Neuronal stem cell (in vitro differentiated cells): Measurements from ENCODE around the gene CHGA. TPM values are rescaled to one million over a fixed set of nuclear protein-coding genes. Genes with fewer than 3 reads are reported as not detected.

ENCODE experiments used
- DNase-seq: peaks from one replicate; pipeline ENCODE4 v3.0.0-alpha.2; 2013; ENCODE audit warnings: low spot score
- H2AFZ ChIP-seq: one replicate; pipeline ENCODE4 v1.6.1; 2013; ENCODE audit warnings: mild to moderate bottlenecking, low read length, inconsistent platforms
- H2AK5ac ChIP-seq: 2 replicates; pipeline ENCODE4 v1.6.1; 2013; ENCODE audit warnings: low read depth, mild to moderate bottlenecking, inconsistent platforms, low read length, moderate library complexity, mixed read lengths
- H2BK120ac ChIP-seq: 2 replicates; pipeline ENCODE4 v1.6.1; 2013; ENCODE audit warnings: low read depth, mild to moderate bottlenecking, inconsistent platforms, low read length, moderate library complexity, mixed read lengths
- H2BK12ac ChIP-seq: one replicate; pipeline ENCODE4 v1.6.1; 2013; ENCODE audit warnings: low read length, inconsistent platforms
- H2BK15ac ChIP-seq: 2 replicates; pipeline ENCODE4 v1.6.1; 2013; ENCODE audit warnings: mild to moderate bottlenecking, low read length, inconsistent platforms, mixed read lengths
- H2BK5ac ChIP-seq: one replicate; pipeline ENCODE4 v1.6.1; 2013; ENCODE audit warnings: inconsistent platforms, mild to moderate bottlenecking, low read length, moderate library complexity
- H3K14ac ChIP-seq: one replicate; pipeline ENCODE4 v1.6.1; 2013; ENCODE audit warnings: low read length, inconsistent platforms
- H3K18ac ChIP-seq: 2 replicates; pipeline ENCODE4 v1.6.1; 2013; ENCODE audit warnings: low read length, inconsistent platforms
- H3K23ac ChIP-seq: 2 replicates; pipeline ENCODE4 v1.6.1; 2013; ENCODE audit warnings: low read depth, mild to moderate bottlenecking, mixed read lengths, low read length, inconsistent platforms; ENCODE audit not compliant: poor library complexity
- H3K27ac ChIP-seq: replicated peaks from 3 replicates; pipeline ENCODE4 v1.5.1; 2013; ENCODE audit warnings: low read length, inconsistent platforms
- H3K27me3 ChIP-seq, 3 experiments: 2 replicates each; pipeline ENCODE4 v1.6.1; 2013; ENCODE audit warnings: low read length in 3 of 3, mild to moderate bottlenecking in 2 of 3, inconsistent platforms in 1 of 3, low read depth in 1 of 3, mixed read lengths in 1 of 3, moderate library complexity in 1 of 3; ENCODE audit not compliant: control insufficient read depth in 3 of 3, insufficient read depth in 3 of 3
- H3K36me3 ChIP-seq, 2 donors: replicated peaks in 1 of 2; 2 replicates each; pipeline ENCODE4 v1.6.1; 2013; ENCODE audit warnings: low read length in 2 of 2; ENCODE audit not compliant: control insufficient read depth in 2 of 2, insufficient read depth in 2 of 2
- H3K4ac ChIP-seq: 2 replicates; pipeline ENCODE4 v1.6.1; 2013; ENCODE audit warnings: inconsistent platforms, mild to moderate bottlenecking, low read length, moderate library complexity
- H3K4me1 ChIP-seq, 2 donors: 1 replicate in 1 of 2; 2 replicates in 1 of 2; pipeline ENCODE4 v1.6.1; 2013; ENCODE audit warnings: low read length in 2 of 2, low read depth in 1 of 2; ENCODE audit not compliant: control insufficient read depth in 2 of 2, insufficient read depth in 1 of 2
- H3K4me2 ChIP-seq: one replicate; pipeline ENCODE4 v1.6.1; 2013; ENCODE audit warnings: mild to moderate bottlenecking, low read length, inconsistent platforms; ENCODE audit not compliant: insufficient read depth, poor library complexity, severe bottlenecking
- H3K4me3 ChIP-seq, 2 donors: 2 replicates each; pipeline ENCODE4 v1.5.1; 2013; ENCODE audit warnings: low read length in 2 of 2, mild to moderate bottlenecking in 2 of 2, inconsistent platforms in 1 of 2, moderate library complexity in 1 of 2
- H3K79me1 ChIP-seq: one replicate; pipeline ENCODE4 v1.6.1; 2013; ENCODE audit warnings: low read depth, mild to moderate bottlenecking, inconsistent platforms, low read length, moderate library complexity
- H3K9ac ChIP-seq: one replicate; pipeline ENCODE4 v1.6.1; 2013; ENCODE audit warnings: mild to moderate bottlenecking, low read depth, low read length, inconsistent platforms; ENCODE audit not compliant: poor library complexity
- H3K9me3 ChIP-seq, 2 donors: replicated peaks in 1 of 2; 2 replicates each; pipeline versions ENCODE3 to v1.6.1; 2013; ENCODE audit warnings: low read length in 2 of 2, mild to moderate bottlenecking in 2 of 2, inconsistent platforms in 1 of 2, low read depth in 1 of 2, mixed read lengths in 1 of 2, moderate library complexity in 1 of 2; ENCODE audit not compliant: control insufficient read depth in 2 of 2, insufficient read depth in 1 of 2
- H4K8ac ChIP-seq: one replicate; pipeline ENCODE4 v1.6.1; 2013; ENCODE audit warnings: low read depth, mild to moderate bottlenecking, inconsistent platforms, low read length, moderate library complexity
- H4K91ac ChIP-seq: one replicate; pipeline ENCODE4 v1.6.1; 2013; ENCODE audit warnings: low read length, low read depth, mild to moderate bottlenecking, inconsistent platforms; ENCODE audit not compliant: poor library complexity
- WGBS, 2 donors: extraction: QIAGEN DNeasy Blood & Tissue Kit; methylation state at CpG; one replicate each; pipeline ENCODE4 v1.1.7; 2013; ENCODE audit warnings: missing lambda C conversion rate in 2 of 2, mixed read lengths in 1 of 2; ENCODE audit not compliant: insufficient read length in 2 of 2, insufficient replicate concordance in 1 of 2; ENCODE audit errors: extremely low coverage in 2 of 2; 5-methylcytosine and 5-hydroxymethylcytosine counted together
- polyA plus RNA-seq, 2 experiments: library from polyadenylated mRNA; stranded (reverse); fragments of 200-250 nt; gene quantifications; one replicate each; pipeline ENCODE4 v1.2.3, GENCODE V29; 2013

Gene CHGA
- 0.14 TPM for polyA plus RNA-seq (2013, experiment 1 of 2)
- polyA plus RNA-seq (2013, experiment 2 of 2), result 0.14 TPM

- peaks cover 0 to 2% of the 10 kb centered on the region in 2 donors for H3K9me3 ChIP-seq
- no peak within 1 kb of the TSS for H3K14ac ChIP-seq
- no peak within 1 kb of the TSS for H2AK5ac ChIP-seq
- no peak within 1 kb of the TSS for H3K4ac ChIP-seq
- no peaks in the 10 kb centered on the region for H3K79me1 ChIP-seq
- no peak within 1 kb of the TSS for H2BK15ac ChIP-seq
- no peak within 1 kb of the TSS for H2BK5ac ChIP-seq
- peaks cover 0 to 51% (median 23%) of the 10 kb centered on the region in 3 experiments for H3K27me3 ChIP-seq
- no peak within 1 kb of the TSS for H4K8ac ChIP-seq
- no peaks in the 10 kb centered on the region for H3K36me3 ChIP-seq
- H3K4me2 ChIP-seq, result peak within 1 kb of the TSS; percentile 92
- no peak within 1 kb of the TSS for H2BK120ac ChIP-seq
- WGBS, 2 donors, result no CpG with 5 or more reads among the region's 86 CpGs
- peak within 1 kb of the TSS; percentile 91 for H2AFZ ChIP-seq
- H3K27ac ChIP-seq, result no peak within 1 kb of the TSS
- no peak within 1 kb of the TSS for H2BK12ac ChIP-seq
- H3K4me1 ChIP-seq, result peaks cover 2 to 3% of the 10 kb centered on the region in 2 donors
- H3K23ac ChIP-seq, result no peak within 1 kb of the TSS
- peak within 1 kb of the TSS; percentile 50 to 83 for H3K4me3 ChIP-seq
- H3K9ac ChIP-seq, result peak within 1 kb of the TSS; percentile 51
- H4K91ac ChIP-seq, result no peak within 1 kb of the TSS
- H3K18ac ChIP-seq, result no peak within 1 kb of the TSS
- DNase-seq, result peak; percentile 82
Measured at GRCh38 chr14:92922883-92923743, at the start of gene CHGA. TSS of gene CHGA (plus strand) at chr14:92923150. CDS start at chr14:92923360, 210 bp downstream.

- no peaks in the 10 kb centered on the region for H3K36me3 ChIP-seq
- no peak overlapping the region for H3K4me3 ChIP-seq
- H2AK5ac ChIP-seq, result no peak overlapping the region
- no peak overlapping the region for H2BK120ac ChIP-seq
- no peaks in the 10 kb centered on the region for H3K27me3 ChIP-seq
- H3K79me1 ChIP-seq, result no peaks in the 10 kb centered on the region
- peak overlapping the region; percentile 38 for H3K18ac ChIP-seq
- peak overlapping the region; percentile 60 for H3K9ac ChIP-seq
- no peak overlapping the region for H4K8ac ChIP-seq
- H2BK12ac ChIP-seq, result peak overlapping the region; percentile 94
- H3K9me3 ChIP-seq, result no peaks in the 10 kb centered on the region
- DNase-seq, result no peak
- H3K27ac ChIP-seq, result no peak overlapping the region
- no peak overlapping the region for H3K4me2 ChIP-seq
- H4K91ac ChIP-seq, result no peak overlapping the region
- H3K4me1 ChIP-seq, result peaks cover 9% of the 10 kb centered on the region in 2 donors
- no peak overlapping the region for H2BK15ac ChIP-seq
- no CpG with 5 or more reads among the region's 13 CpGs for WGBS, 2 donors
- no peak overlapping the region for H2AFZ ChIP-seq
- H3K4ac ChIP-seq, result no peak overlapping the region
- no peak overlapping the region for H2BK5ac ChIP-seq
- no peak overlapping the region for H3K14ac ChIP-seq
- H3K23ac ChIP-seq, result no peak overlapping the region
Measured at GRCh38 chr14:92874962-92875661, 47.8 kb upstream of the CHGA start.

GRCh38 chr14:92877757-92878431 lies 45.1 kb upstream of the CHGA start:
- Histone ChIP-seq H3K36me3 (no peaks in the 10 kb centered on the region), H3K9me3 (no peaks in the 10 kb centered on the region), H3K23ac (no peak overlapping the region), H3K27ac (no peak overlapping the region), H3K4ac (no peak overlapping the region), H3K4me1 (peaks cover 9 to 10% of the 10 kb centered on the region in 2 donors), H3K4me2 (no peak overlapping the region), H3K4me3 (no peak overlapping the region), H2AK5ac (no peak overlapping the region), H3K79me1 (no peaks in the 10 kb centered on the region), H4K8ac (no peak overlapping the region), H3K27me3 (no peaks in the 10 kb centered on the region), H2AFZ (peak overlapping the region; percentile 75), H3K14ac (no peak overlapping the region), H2BK12ac (no peak overlapping the region), H3K9ac (no peak overlapping the region), H3K18ac (no peak overlapping the region), H2BK5ac (no peak overlapping the region), H2BK120ac (no peak overlapping the region), H2BK15ac (no peak overlapping the region), H4K91ac (no peak overlapping the region)
- peak; percentile 49 for DNase-seq
- no CpG with 5 or more reads among the region's 18 CpGs for WGBS, 2 donors
